ENCODE data around the gene SDCCAG8.

DNA sequence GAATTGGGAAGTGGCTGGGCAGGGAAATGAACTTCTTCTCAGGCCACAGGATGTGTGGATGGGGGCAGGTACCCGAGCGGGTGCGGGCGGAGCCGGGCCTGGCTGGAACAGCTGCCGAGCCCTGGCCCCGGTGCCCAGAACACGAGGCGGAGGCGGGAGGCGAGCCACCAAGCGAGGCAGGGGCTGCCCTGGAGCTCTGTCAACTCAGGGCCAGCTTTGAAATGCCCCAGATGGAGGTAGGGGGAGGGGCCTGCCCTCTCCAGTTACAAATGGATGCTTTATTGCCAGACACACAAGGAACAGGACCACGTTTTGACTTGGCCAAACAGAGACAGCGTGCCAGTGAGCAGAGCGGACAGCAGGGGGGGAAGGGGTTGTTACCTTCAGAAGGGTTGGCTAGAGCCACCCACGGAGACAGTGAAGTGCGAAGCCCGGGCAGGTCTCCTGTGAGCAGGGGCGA, 240.4 kb downstream of the SDCCAG8 start:
- no peak for TF ChIP-seq POLR2AphosphoS5 (IDR thresholded peaks at IDR 0.05)
- TF ChIP-seq, protein P1, sequence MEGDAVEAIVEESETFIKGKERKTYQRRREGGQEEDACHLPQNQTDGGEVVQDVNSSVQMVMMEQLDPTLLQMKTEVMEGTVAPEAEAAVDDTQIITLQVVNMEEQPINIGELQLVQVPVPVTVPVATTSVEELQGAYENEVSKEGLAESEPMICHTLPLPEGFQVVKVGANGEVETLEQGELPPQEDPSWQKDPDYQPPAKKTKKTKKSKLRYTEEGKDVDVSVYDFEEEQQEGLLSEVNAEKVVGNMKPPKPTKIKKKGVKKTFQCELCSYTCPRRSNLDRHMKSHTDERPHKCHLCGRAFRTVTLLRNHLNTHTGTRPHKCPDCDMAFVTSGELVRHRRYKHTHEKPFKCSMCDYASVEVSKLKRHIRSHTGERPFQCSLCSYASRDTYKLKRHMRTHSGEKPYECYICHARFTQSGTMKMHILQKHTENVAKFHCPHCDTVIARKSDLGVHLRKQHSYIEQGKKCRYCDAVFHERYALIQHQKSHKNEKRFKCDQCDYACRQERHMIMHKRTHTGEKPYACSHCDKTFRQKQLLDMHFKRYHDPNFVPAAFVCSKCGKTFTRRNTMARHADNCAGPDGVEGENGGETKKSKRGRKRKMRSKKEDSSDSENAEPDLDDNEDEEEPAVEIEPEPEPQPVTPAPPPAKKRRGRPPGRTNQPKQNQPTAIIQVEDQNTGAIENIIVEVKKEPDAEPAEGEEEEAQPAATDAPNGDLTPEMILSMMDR (IDR thresholded peaks at IDR 0.05) = no peak
- no peak for TF ChIP-seq POLR2A (IDR thresholded peaks at IDR 0.05)
